K562 (cell line): ENCODE data around the gene KCP. TPM values are rescaled to one million over a fixed set of nuclear protein-coding genes. Genes with fewer than 3 reads are reported as not detected.

Source experiments
- AFF4 ChIP-seq: sonication (generic); formaldehyde crosslinking; IDR thresholded peaks from 2 replicates; pipeline ENCODE4 v1.8.0; 2023; ENCODE audit warnings: mild to moderate bottlenecking, missing genetic modification reagents
- CBFA2T2 ChIP-seq: fragments of 450-650 bp; conservative IDR thresholded peaks from 2 replicates; pipeline ENCODE4 v1.6.1; 2017; ENCODE audit warnings: mild to moderate bottlenecking
- CREM ChIP-seq: IDR thresholded peaks from 2 replicates; pipeline ENCODE4 v1.6.1; 2014; ENCODE audit warnings: antibody characterized with exemption, low read depth
- DMBX1 ChIP-seq: fragments of 250-450 bp; sonication (Bioruptor Pico); IDR thresholded peaks from 2 replicates; pipeline ENCODE4 v1.8.0; 2022; ENCODE audit warnings: inconsistent platforms, mild to moderate bottlenecking, moderate library complexity, borderline replicate concordance
- ELF4 ChIP-seq: fragments of 450-650 bp; formaldehyde crosslinking; IDR thresholded peaks from 2 replicates; pipeline ENCODE4 v1.4.0; 2022; ENCODE audit warnings: missing genetic modification characterization
- ERF ChIP-seq: fragments of 450-650 bp; formaldehyde crosslinking; IDR thresholded peaks from 2 replicates; pipeline ENCODE4 v1.4.0; 2020; ENCODE audit warnings: mild to moderate bottlenecking, mixed read lengths
- HMGN3 ChIP-seq: IDR thresholded peaks from 2 replicates; pipeline ENCODE4 v1.6.1; 2011; ENCODE audit warnings: borderline replicate concordance, low read depth, mild to moderate bottlenecking, mixed read lengths, low read length; ENCODE audit not compliant: insufficient read length; ENCODE audit errors: extremely low read depth
- KAT7 ChIP-seq: sonication (generic); formaldehyde crosslinking; IDR thresholded peaks from 2 replicates; pipeline ENCODE4 v1.8.0; 2022; ENCODE audit warnings: missing genetic modification reagents, mild to moderate bottlenecking, borderline replicate concordance
- MAZ ChIP-seq, 2 experiments: fragments of 450-650 bp in 1 of 2; sonication (generic) in 1 of 2; formaldehyde crosslinking; IDR thresholded peaks in 1 of 2; conservative IDR thresholded peaks in 1 of 2; 2 replicates each; pipeline versions ENCODE4 v1.4.0 to v1.5.0; 2020; ENCODE audit warnings: mild to moderate bottlenecking in 1 of 2, missing genetic modification reagents in 1 of 2
- MECOM ChIP-seq: fragments of 250-450 bp; sonication (Bioruptor Pico); IDR thresholded peaks from 2 replicates; pipeline ENCODE4 v1.8.0; 2022; ENCODE audit warnings: inconsistent platforms
- SMARCA4 ChIP-seq: fragments of 450-650 bp; IDR thresholded peaks from 2 replicates; pipeline ENCODE4 v1.6.1; 2016
- SMARCE1 ChIP-seq: fragments of 450-650 bp; IDR thresholded peaks from 2 replicates; pipeline ENCODE4 v1.7.1; 2016; ENCODE audit warnings: mild to moderate bottlenecking
- TAF7 ChIP-seq: fragments of 450-650 bp; IDR thresholded peaks from 2 replicates; pipeline ENCODE4 v1.6.1; 2016; ENCODE audit warnings: missing genetic modification characterization, missing compliant biosample characterization
- TFAP4 ChIP-seq: sonication (generic); formaldehyde crosslinking; IDR thresholded peaks from 2 replicates; pipeline ENCODE4 v1.8.0; 2022; ENCODE audit warnings: missing genetic modification reagents, mild to moderate bottlenecking, moderate library complexity, borderline replicate concordance
- TGIF2 ChIP-seq: sonication (generic); formaldehyde crosslinking; IDR thresholded peaks from 2 replicates; pipeline ENCODE4 v1.8.1; 2022; ENCODE audit warnings: mild to moderate bottlenecking, missing genetic modification reagents, moderate library complexity
- THAP12 ChIP-seq: fragments of 250-450 bp; sonication (Bioruptor Pico); IDR thresholded peaks from 2 replicates; pipeline ENCODE4 v1.9.0; 2021; ENCODE audit warnings: mild to moderate bottlenecking, inconsistent platforms
- ZNF518B ChIP-seq: fragments of 250-450 bp; sonication (Bioruptor Pico); IDR thresholded peaks from 2 replicates; pipeline ENCODE4 v1.5.0; 2021; ENCODE audit warnings: mild to moderate bottlenecking, moderate library complexity
- polyA plus RNA-seq, 8 experiments: library from polyadenylated mRNA; depleted of rRNA in 4 of 8; stranded (reverse) in 5 of 8; unstranded in 3 of 8; fragments of >200 nt; fragmentation: Nextera tagmentation in 2 of 8; fragmentation: Illumina TruSeq in 1 of 8; extraction: Ambion mirVana in 2 of 8; extraction: Trizol in 1 of 8; gene quantifications; 2 replicates each; pipeline versions ENCODE4 v1.2.1 to v1.2.3, GENCODE V29; 2011 to 2014; ENCODE audit warnings: inconsistent platforms in 1 of 8, missing spikeins in 1 of 8
- total RNA-seq, 7 experiments: library from RNA; depleted of rRNA in 6 of 7; stranded (reverse); fragments of >200 nt in 6 of 7; fragmentation: Illumina TruSeq in 2 of 7; extraction: Trizol in 2 of 7; gene quantifications; 2 replicates each; pipeline versions ENCODE4 v1.2.1 to v1.2.3, GENCODE V29; 2011 to 2021; ENCODE audit warnings: low replicate concordance in 1 of 7

KCP gene
- total and polyA plus RNA-seq, 9 of the 15 experiments (the other 6 are each of a cell fraction or from before 2014, with no cell fraction given) = 0.06 to 0.17 (median 0.12) TPM; not detected in 3

- TF ChIP-seq KAT7 (CRISPR knock-in tag) (0 out of 2 replicates have a peak, but pooled peaks have one; percentile 49), ZNF518B (no peak), TFAP4 (CRISPR knock-in tag) (peak; percentile 87), THAP12 (CRISPR knock-in tag) (no peak), SMARCE1 (peak; percentile 88), DMBX1 (CRISPR knock-in tag) (0 out of 2 replicates have a peak, but pooled peaks have one; percentile 93), AFF4 (peak; percentile 34; the same call in 1 of the 2 replicates), MECOM (CRISPR knock-in tag) (0 out of 2 replicates have a peak, but pooled peaks have one; percentile 15), SMARCA4 (peak; percentile 91), HMGN3 (peak; percentile 92), TAF7 (no peak), ELF4 (no peak), CBFA2T2 (peak; percentile 75), MAZ (CRISPR knock-in tag; conservative IDR thresholded peaks at IDR 0.05 in 1 of 2, IDR thresholded peaks at IDR 0.05 in 1 of 2) (peak; percentile 90 to 99), ERF (CRISPR knock-in tag) (peak; percentile 15; the same call in 1 of the 2 replicates), TGIF2 (CRISPR knock-in tag) (0 out of 2 replicates have a peak, but pooled peaks have one; percentile 21), CREM (peak; percentile 52; the same call in 1 of the 2 replicates)
Observed at GRCh38 chr7:128827248-128827958, 83.1 kb downstream of the KCP start (continued).
